HG03196 (cell line): ENCODE results near the gene MRPL37.
"Not testable (repeated sequence)": the region's sequence is repeated elsewhere in the genome, so short reads cannot be mapped to it uniquely, and the experiment has no call there.

Experiments
- ATAC-seq: cut with Tn5 transposase; IDR thresholded peaks from one replicate; pipeline ENCODE4 v1.9.1; 2021; ENCODE audit not compliant: unreplicated experiment

MRPL37 gene

GRCh38 chr1:54199765-54200518 lies at the start of gene MRPL37, which contains the start of gene CYB5RL:
TSS of gene MRPL37 (plus strand) at chr1:54200167. CDS start at chr1:54200244, 77 bp downstream.
TSS of gene CYB5RL (minus strand) at chr1:54200030. CDS start at chr1:54195616, 4,414 bp downstream.
- ATAC-seq, result peak; percentile 93

- no peak for ATAC-seq
Measured at GRCh38 chr1:54151013-54151412, 49.0 kb upstream of the MRPL37 start.

GRCh38 chr1:54152696-54153095 lies 47.3 kb upstream of the MRPL37 start, which contains the start of gene CDCP2:
TSS of gene CDCP2 (minus strand) at chr1:54153000. CDS start at chr1:54152922, 78 bp downstream.
- no peak for ATAC-seq

GRCh38 chr1:54153535-54154439 lies 46.2 kb upstream of the MRPL37 start:
- ATAC-seq, result no peak

- ATAC-seq, result no peak
Measured at GRCh38 chr1:54156201-54156600, 43.8 kb upstream of the MRPL37 start.

- ATAC-seq, result no peak
Measured at GRCh38 chr1:54156986-54157385, 43.0 kb upstream of the MRPL37 start.

GRCh38 chr1:54157401-54157800 lies 42.6 kb upstream of the MRPL37 start:
- ATAC-seq, result no peak

GRCh38 chr1:54158071-54158470 lies 41.9 kb upstream of the MRPL37 start:
- no peak for ATAC-seq

GRCh38 chr1:54159733-54160316 lies 40.1 kb upstream of the MRPL37 start:
- ATAC-seq, result no peak

GRCh38 chr1:54160351-54160750 lies 39.6 kb upstream of the MRPL37 start:
- no peak for ATAC-seq

GRCh38 chr1:54161495-54162168 lies 38.3 kb upstream of the MRPL37 start:
- ATAC-seq, result no peak

GRCh38 chr1:54163051-54163450 lies 36.9 kb upstream of the MRPL37 start:
- ATAC-seq, result no peak

- ATAC-seq, result no peak
Measured at GRCh38 chr1:54163573-54163972, 36.4 kb upstream of the MRPL37 start.

- no peak for ATAC-seq
Measured at GRCh38 chr1:54165146-54165545, 34.8 kb upstream of the MRPL37 start.

- ATAC-seq, result not testable (repeated sequence)
Measured at GRCh38 chr1:54166357-54166756, 33.6 kb upstream of the MRPL37 start.

- ATAC-seq, result no peak
Measured at GRCh38 chr1:54167422-54168139, 32.4 kb upstream of the MRPL37 start.

GRCh38 chr1:54168206-54168965 lies 31.6 kb upstream of the MRPL37 start:
- ATAC-seq, result no peak

- ATAC-seq, result no peak
Measured at GRCh38 chr1:54169068-54169467, 30.9 kb upstream of the MRPL37 start.

GRCh38 chr1:54171016-54171415 lies 29.0 kb upstream of the MRPL37 start:
- ATAC-seq, result no peak
